HG03159 (cell line): ENCODE measurements around the gene OSBPL5.
"Not testable (repeated sequence)": the region's sequence is repeated elsewhere in the genome, so short reads cannot be mapped to it uniquely, and the experiment has no call there.

Experiments
- ATAC-seq: cut with Tn5 transposase; IDR thresholded peaks from one replicate; pipeline ENCODE4 v1.9.1; 2021; ENCODE audit warnings: mild to moderate bottlenecking, moderate library complexity; ENCODE audit not compliant: unreplicated experiment

The OSBPL5 gene

GRCh38 chr11:3182462-3182852 is 17.3 kb upstream of the OSBPL5 start:
- ATAC-seq: no peak

GRCh38 chr11:3181725-3182461 is 16.8 kb upstream of the OSBPL5 start:
- ATAC-seq: no peak

- no peak for ATAC-seq
Measured at GRCh38 chr11:3180869-3181268, 15.8 kb upstream of the OSBPL5 start.

GRCh38 chr11:3178349-3178748 is 13.2 kb upstream of the OSBPL5 start:
- ATAC-seq: no peak

- no peak for ATAC-seq
Measured at GRCh38 chr11:3177931-3178330, 12.8 kb upstream of the OSBPL5 start.

- ATAC-seq: no peak
Measured at GRCh38 chr11:3176487-3176886, 11.4 kb upstream of the OSBPL5 start.

GRCh38 chr11:3175194-3175593 is 10.1 kb upstream of the OSBPL5 start:
- no peak for ATAC-seq

GRCh38 chr11:3174387-3174786 is 9.3 kb upstream of the OSBPL5 start:
- ATAC-seq: no peak

GRCh38 chr11:3173795-3174194 is 8.7 kb upstream of the OSBPL5 start:
- ATAC-seq: no peak

GRCh38 chr11:3171931-3172560 is 6.9 kb upstream of the OSBPL5 start:
- no peak for ATAC-seq

GRCh38 chr11:3170756-3171650 is 5.9 kb upstream of the OSBPL5 start:
- no peak for ATAC-seq

GRCh38 chr11:3170044-3170755 is 5.1 kb upstream of the OSBPL5 start:
- ATAC-seq: no peak

GRCh38 chr11:3169255-3170043 is 4.3 kb upstream of the OSBPL5 start:
- no peak for ATAC-seq

- not testable (repeated sequence) for ATAC-seq
Measured at GRCh38 chr11:3168742-3169254, 3.7 kb upstream of the OSBPL5 start.

- ATAC-seq: no peak
Measured at GRCh38 chr11:3167143-3168119, 2.3 kb upstream of the OSBPL5 start.

GRCh38 chr11:3166268-3167142 is 1.4 kb upstream of the OSBPL5 start:
- no peak for ATAC-seq

GRCh38 chr11:3165916-3166267 is 782 bp upstream of the OSBPL5 start:
- no peak for ATAC-seq

GRCh38 chr11:3164552-3165151 is 458 bp downstream of the OSBPL5 start:
- no peak for ATAC-seq
